Measurements from ENCODE around the gene ALKBH3. TPM values are rescaled to one million over a fixed set of nuclear protein-coding genes. Genes with fewer than 3 reads are reported as not detected.

The ALKBH3 gene
- total RNA-seq, 1 donor from 2014 or later: 19.1 TPM

DNA sequence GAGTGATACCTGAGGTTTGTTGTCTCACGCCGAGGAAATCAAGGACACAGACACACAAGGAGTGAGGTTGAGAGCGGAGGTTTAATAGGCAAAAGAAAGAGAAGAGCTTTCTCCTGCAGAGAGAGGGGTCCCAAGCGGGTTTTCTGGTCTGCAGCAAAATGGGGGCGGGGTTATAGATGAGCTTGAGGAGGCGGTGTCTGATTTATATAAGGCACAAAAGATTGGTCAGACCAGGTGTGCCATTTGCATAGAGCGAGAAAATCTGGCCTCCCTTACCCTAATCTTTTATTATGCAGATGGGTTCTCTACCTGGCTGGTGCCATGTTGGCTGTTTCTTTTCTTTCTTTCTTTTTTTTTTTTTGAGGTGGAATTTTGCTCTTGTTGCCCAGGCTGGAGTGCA, 73.6 kb downstream of the ALKBH3 start:
- peak in 1 of 2 donors; percentile 16 for DNase-seq (ENCODE audit: low spot score in 2 of 2)
- Histone ChIP-seq H3K27ac (no peak overlapping the region), H3K9me3 (no peaks in the 10 kb centered on the region), H3K4me3 (no peak overlapping the region), H3K4me1 (peaks cover 0 to 9% of the 10 kb centered on the region in 2 donors), H3K36me3 (no peaks in the 10 kb centered on the region), H3K27me3 (no peaks in the 10 kb centered on the region)
- TF ChIP-seq, protein P1, sequence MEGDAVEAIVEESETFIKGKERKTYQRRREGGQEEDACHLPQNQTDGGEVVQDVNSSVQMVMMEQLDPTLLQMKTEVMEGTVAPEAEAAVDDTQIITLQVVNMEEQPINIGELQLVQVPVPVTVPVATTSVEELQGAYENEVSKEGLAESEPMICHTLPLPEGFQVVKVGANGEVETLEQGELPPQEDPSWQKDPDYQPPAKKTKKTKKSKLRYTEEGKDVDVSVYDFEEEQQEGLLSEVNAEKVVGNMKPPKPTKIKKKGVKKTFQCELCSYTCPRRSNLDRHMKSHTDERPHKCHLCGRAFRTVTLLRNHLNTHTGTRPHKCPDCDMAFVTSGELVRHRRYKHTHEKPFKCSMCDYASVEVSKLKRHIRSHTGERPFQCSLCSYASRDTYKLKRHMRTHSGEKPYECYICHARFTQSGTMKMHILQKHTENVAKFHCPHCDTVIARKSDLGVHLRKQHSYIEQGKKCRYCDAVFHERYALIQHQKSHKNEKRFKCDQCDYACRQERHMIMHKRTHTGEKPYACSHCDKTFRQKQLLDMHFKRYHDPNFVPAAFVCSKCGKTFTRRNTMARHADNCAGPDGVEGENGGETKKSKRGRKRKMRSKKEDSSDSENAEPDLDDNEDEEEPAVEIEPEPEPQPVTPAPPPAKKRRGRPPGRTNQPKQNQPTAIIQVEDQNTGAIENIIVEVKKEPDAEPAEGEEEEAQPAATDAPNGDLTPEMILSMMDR (IDR thresholded peaks at IDR 0.05): no peak
- intact Hi-C loops (cut with DNase I): no loop called here

DNA sequence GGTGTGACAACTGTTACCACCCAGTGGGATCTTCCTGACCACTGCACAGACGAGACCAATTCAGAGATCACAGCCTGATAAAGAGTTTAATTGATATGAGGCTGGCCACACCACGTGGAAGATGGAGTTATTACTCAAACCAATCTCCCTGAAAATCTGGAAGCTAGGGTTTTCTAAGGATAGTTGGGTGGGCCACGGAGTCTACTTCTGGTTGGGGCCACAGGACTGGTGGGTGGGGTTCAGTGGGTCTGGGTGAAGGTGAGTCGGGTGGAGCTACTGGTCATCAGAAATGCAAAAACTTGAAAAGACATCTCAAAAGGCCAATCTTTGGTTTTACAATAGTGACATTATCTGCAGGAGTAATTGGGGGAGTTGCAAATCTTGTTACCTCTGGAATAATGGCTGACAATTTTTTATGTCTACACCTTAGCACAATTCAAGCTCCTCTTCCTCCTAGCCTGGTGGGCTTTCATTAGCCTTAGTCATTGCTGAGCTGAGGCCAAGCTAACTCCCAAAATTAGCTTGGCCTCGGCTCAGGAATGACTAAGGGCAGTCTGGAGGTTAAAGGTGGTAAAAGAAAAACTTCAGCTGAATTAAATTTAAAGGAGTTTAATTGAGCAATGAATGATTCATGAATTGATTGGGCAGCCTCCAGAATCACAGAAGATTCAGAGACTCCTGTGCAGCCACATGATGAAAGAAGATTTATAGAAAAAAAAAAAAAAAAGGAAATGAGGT, 74.9 kb downstream of the ALKBH3 start:
- H3K27ac ChIP-seq: peak overlapping the region in 1 of 2 donors; percentile 3
- H3K4me3 ChIP-seq: no peak overlapping the region
- TF ChIP-seq, protein P1 (IDR thresholded peaks at IDR 0.05): no peak

DNA sequence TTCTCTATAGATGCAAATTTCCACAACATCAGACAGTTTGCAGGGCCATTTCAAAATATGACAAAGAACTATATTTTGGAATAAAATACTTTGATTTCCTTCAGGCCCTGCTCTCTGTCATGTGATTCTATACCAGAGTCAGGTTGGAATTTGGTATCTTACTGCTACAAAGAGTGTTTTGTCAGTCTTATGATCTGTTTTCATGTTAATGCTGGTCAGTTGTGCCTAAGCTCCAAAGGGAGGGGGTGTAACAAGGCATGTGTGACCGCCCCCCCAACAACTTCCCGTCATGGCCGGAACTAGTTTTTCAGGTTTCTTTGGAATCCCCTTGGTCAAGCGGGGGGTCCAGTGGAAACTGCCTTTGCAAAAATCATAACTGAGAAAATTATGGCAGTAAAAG, 76.9 kb downstream of the ALKBH3 start:
- Histone ChIP-seq H3K9me3 (no peaks in the 10 kb centered on the region), H3K36me3 (no peaks in the 10 kb centered on the region), H3K27me3 (no peaks in the 10 kb centered on the region), H3K4me1 (peaks cover 0 to 17% of the 10 kb centered on the region in 2 donors), H3K27ac (no peak overlapping the region), H3K4me3 (no peak overlapping the region)
- intact Hi-C loops (cut with DNase I): no loop called here
- TF ChIP-seq, protein P1 (IDR thresholded peaks at IDR 0.05): no peak
- DNase-seq (ENCODE audit: low spot score in 2 of 2): peak in 1 of 2 donors; percentile 9

More for the DNA sequence above, 74.9 kb downstream of the ALKBH3 start:
- intact Hi-C loops (cut with DNase I): no loop called here
- Histone ChIP-seq H3K9me3 (no peaks in the 10 kb centered on the region), H3K27me3 (no peaks in the 10 kb centered on the region), H3K36me3 (no peaks in the 10 kb centered on the region), H3K4me1 (peaks cover 0 to 9% of the 10 kb centered on the region in 2 donors)
- peak in 1 of 2 donors; percentile 65 for DNase-seq (ENCODE audit: low spot score in 2 of 2)

DNA sequence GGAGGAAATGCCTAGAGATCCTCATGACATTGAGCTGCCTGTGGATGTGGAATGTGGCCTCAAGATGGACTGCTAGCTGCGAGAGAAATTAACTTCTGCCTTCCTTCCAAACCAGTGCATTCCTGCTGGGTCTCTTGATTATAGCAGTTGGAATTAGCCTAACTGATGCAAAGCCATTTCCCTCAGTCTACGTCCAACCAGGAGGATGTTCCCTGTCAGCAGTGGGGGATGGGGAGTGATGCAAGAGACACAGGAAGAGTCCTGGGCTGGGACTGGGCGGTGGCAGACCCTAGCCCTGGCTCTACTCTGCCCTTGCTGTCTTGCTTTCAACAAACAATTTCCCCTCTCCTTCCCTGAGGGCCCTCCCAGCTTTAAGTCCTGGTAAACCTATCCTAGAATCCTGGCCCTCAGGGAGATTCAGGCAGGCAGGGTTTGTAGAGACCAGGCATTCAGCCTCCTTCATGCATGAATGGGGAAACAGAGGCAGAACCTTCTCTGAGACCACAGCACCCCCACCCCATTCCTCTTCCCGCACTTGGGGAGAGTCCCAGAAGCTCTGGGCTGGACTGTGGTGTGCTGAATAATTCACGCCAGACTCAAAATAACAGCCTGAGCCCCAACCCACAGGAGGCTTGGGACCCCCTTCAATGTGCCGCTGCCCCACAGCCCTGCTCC, 78.8 kb downstream of the ALKBH3 start:
- intact Hi-C loops (cut with DNase I): no loop called here
- no peaks in the 10 kb centered on the region for H3K9me3 ChIP-seq
- no peaks in the 10 kb centered on the region for H3K36me3 ChIP-seq
- no peak overlapping the region for H3K27ac ChIP-seq
- TF ChIP-seq, protein P1 (IDR thresholded peaks at IDR 0.05): no peak
- peaks cover 0 to 28% of the 10 kb centered on the region in 2 donors for H3K4me1 ChIP-seq
- peak in 1 of 2 donors; percentile 52 for DNase-seq (ENCODE audit: low spot score in 2 of 2)
- no peaks in the 10 kb centered on the region for H3K27me3 ChIP-seq
- no peak overlapping the region for H3K4me3 ChIP-seq

DNA sequence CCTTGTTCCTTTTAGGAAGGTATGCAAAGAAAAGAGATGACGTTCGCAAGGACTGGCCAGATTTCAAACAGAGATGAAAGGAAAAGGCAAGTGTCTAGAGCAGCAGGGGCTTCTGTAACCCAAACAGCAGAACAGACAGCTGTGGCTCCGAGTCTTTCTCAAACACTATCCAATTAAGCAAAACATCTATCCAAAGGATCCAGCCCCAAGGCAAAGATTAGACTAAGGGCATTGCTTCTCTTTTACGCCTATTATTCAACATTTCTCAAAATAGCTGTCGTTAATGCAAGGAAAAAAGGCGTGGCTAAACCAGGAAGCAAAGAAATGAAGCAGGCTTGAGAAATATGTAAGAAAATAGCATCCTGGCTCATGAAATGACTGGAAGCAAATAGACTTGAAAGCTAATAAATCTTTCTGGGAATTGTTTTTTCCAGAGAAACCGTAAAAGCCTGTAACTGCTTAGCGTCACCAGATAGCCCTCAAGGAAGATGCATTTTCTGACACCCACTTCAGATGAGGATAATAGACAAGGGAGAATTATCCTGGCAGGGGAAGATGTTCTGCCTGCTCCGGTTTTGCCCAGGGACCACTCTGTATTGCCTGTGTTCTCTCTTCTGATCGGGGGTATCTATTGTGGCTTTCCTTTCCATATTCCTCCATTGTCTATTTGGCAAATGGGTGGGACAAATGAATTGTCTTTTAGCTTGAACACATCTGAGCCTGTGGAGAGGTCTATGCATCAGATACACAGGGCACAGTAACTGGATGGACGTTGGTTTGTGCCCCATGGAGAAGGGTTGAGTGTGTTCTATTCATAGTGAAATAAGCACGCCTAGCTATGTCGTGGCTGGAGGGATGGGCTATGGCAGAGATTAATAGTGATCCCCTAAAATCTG, 82.0 kb downstream of the ALKBH3 start:
- peak in 1 of 2 donors; percentile 21 for DNase-seq (ENCODE audit: low spot score in 2 of 2)
- intact Hi-C loops (cut with DNase I): loop anchor here (5.0 kb wide), 1 partner anchor 70 kb away; no protein-coding TSS in a partner anchor

More for the DNA sequence above, 82.0 kb downstream of the ALKBH3 start:
- H3K27me3 ChIP-seq: no peaks in the 10 kb centered on the region
- H3K4me1 ChIP-seq: peaks cover 0 to 20% of the 10 kb centered on the region in 2 donors
- H3K4me3 ChIP-seq: peak overlapping the region in 1 of 2 donors; percentile 0
- no peaks in the 10 kb centered on the region for H3K9me3 ChIP-seq
- TF ChIP-seq, protein P1 (IDR thresholded peaks at IDR 0.05): no peak
- peak overlapping the region; percentile 69 to 74 for H3K27ac ChIP-seq
- H3K36me3 ChIP-seq: no peaks in the 10 kb centered on the region
